Caco-2 (cell line): ENCODE results near the gene SLC11A1. TPM values are rescaled to one million over a fixed set of nuclear protein-coding genes. Genes with fewer than 3 reads are reported as not detected.

Source experiments
- BruUV-seq: library from RNA; stranded (reverse); fragments of 400-500 nt; replicated peaks from 2 replicates; lab custom pipeline; 2021; lab: Mats Ljungman, UMichigan
- CTCF ChIA-PET: fragments of 300-600 bp; sonication (Branson Sonifier 250); formaldehyde crosslinking; loops from one replicate; lab custom pipeline; 2022; ENCODE audit warnings: antibody characterized with exemption; lab: Charles Lee
- POLR2A ChIA-PET: fragments of 300-600 bp; sonication (Branson Sonifier 250); formaldehyde crosslinking; loops from one replicate; lab custom pipeline; 2022; ENCODE audit warnings: antibody characterized with exemption; lab: Charles Lee
- DNase-seq, 2 experiments: peaks; one replicate each; pipeline versions ENCODE4 v3.0.0 to v3.0.0-alpha.2; 2020 to 2022
- H3K27me3 ChIP-seq: replicated peaks from 2 replicates; pipeline ENCODE4 v1.6.0; 2011; ENCODE audit warnings: low read length; ENCODE audit not compliant: control insufficient read depth, insufficient read depth
- H3K36me3 ChIP-seq: 2 replicates; pipeline ENCODE4 v1.5.1; 2011; ENCODE audit warnings: low read length; ENCODE audit not compliant: control insufficient read depth, insufficient read depth
- H3K4me1 ChIP-seq: fragments of 250-450 bp; sonication (Bioruptor Pico); 2 replicates; pipeline ENCODE4 v1.5.1; 2020; ENCODE audit warnings: mild to moderate bottlenecking
- H3K4me3 ChIP-seq: 2 replicates; pipeline ENCODE4 v1.5.1; 2011; ENCODE audit warnings: low read depth, mild to moderate bottlenecking, control low read depth, low read length
- H3K9me3 ChIP-seq: fragments of 250-450 bp; sonication (Bioruptor Pico); 2 replicates; pipeline ENCODE4 v1.5.1; 2020; ENCODE audit warnings: mild to moderate bottlenecking, moderate library complexity
- H3K27ac Mint-ChIP-seq: one replicate; pipeline ENCODE4 v1.8.0; 2022; ENCODE audit warnings: mixed read lengths; ENCODE audit not compliant: unreplicated experiment
- H3K27me3 Mint-ChIP-seq: one replicate; pipeline ENCODE4 v1.8.0; 2022; ENCODE audit warnings: mixed read lengths; ENCODE audit not compliant: insufficient read depth, unreplicated experiment
- H3K36me3 Mint-ChIP-seq: one replicate; pipeline ENCODE4 v1.8.0; 2022; ENCODE audit warnings: mild to moderate bottlenecking, mixed read lengths; ENCODE audit not compliant: insufficient read depth, unreplicated experiment
- H3K4me1 Mint-ChIP-seq: one replicate; pipeline ENCODE4 v1.8.0; 2022; ENCODE audit warnings: low read depth, mixed read lengths; ENCODE audit not compliant: unreplicated experiment
- H3K4me3 Mint-ChIP-seq: one replicate; pipeline ENCODE4 v1.8.0; 2022; ENCODE audit warnings: mild to moderate bottlenecking, moderate library complexity, mixed read lengths; ENCODE audit not compliant: unreplicated experiment
- H3K9me3 Mint-ChIP-seq: one replicate; pipeline ENCODE4 v1.8.0; 2022; ENCODE audit warnings: mixed read lengths; ENCODE audit not compliant: unreplicated experiment
- intact Hi-C: fragments of 100-400 bp; cut with micrococcal nuclease; formaldehyde crosslinking; loops from one replicate; pipeline ENCODE4 v1.10.0; 2022; ENCODE audit not compliant: unreplicated experiment
- total RNA-seq: library from RNA; stranded (reverse); gene quantifications from 2 replicates; pipeline ENCODE4 v1.2.3, GENCODE V29; 2022
- TF ChIP-seq, protein P1 (sequence below), 2 experiments: fragments of 200-600 bp in 1 of 2; IDR thresholded peaks; 1 replicate in 1 of 2; 2 replicates in 1 of 2; pipeline versions ENCODE4 v1.5.1 to v1.8.0; 2011 to 2022; ENCODE audit warnings: antibody characterized with exemption in 1 of 2, control low read depth in 1 of 2, inconsistent platforms in 1 of 2, low read depth in 1 of 2, low read length in 1 of 2, mild to moderate bottlenecking in 1 of 2, moderate library complexity in 1 of 2; ENCODE audit not compliant: insufficient read depth in 1 of 2, severe bottlenecking in 1 of 2, unreplicated experiment in 1 of 2

SLC11A1 gene
- total RNA-seq, 1 experiment from 2014 or later = 0.32 TPM

DNA sequence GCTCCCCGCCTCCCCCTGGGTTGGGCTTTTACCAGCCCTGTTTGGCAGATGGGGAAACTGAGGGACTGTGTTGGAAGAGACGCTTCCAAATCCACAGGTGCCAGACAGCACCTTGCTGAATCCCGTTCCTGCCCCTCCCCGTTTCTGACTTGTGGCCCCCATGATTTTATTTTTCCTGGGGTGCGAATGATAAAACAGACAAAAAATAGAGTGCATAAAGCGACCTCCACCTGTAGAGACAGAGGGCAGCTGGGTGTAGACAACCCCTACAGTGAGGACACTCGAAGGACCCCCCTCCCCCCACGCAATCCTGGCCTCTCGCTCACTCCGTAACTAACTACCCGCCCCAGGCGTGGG lies 15.4 kb downstream of the SLC11A1 start:
- intact Hi-C loops = loop anchor here (2.0 kb wide), 2 partner anchors 41 to 211 kb away; partner anchors contain the start of gene CATIP
- Mint-ChIP-seq H3K9me3 (no peaks in the 10 kb centered on the region), H3K36me3 (peaks cover 49% of the 10 kb centered on the region), H3K27ac (peak overlapping the region; percentile 98), H3K4me3 (peak overlapping the region; percentile 98), H3K27me3 (no peaks in the 10 kb centered on the region), H3K4me1 (peaks cover 22% of the 10 kb centered on the region)
- POLR2A ChIA-PET = interaction anchor here (0.6 to 3.4 kb wide), 4 partner anchors 21 to 111 kb away, joined by 3 to 37 read pairs (median 6); partner anchors contain the start of gene VIL1
- BruUV-seq = TSS peak; percentile 85
- TF ChIP-seq, protein P1, sequence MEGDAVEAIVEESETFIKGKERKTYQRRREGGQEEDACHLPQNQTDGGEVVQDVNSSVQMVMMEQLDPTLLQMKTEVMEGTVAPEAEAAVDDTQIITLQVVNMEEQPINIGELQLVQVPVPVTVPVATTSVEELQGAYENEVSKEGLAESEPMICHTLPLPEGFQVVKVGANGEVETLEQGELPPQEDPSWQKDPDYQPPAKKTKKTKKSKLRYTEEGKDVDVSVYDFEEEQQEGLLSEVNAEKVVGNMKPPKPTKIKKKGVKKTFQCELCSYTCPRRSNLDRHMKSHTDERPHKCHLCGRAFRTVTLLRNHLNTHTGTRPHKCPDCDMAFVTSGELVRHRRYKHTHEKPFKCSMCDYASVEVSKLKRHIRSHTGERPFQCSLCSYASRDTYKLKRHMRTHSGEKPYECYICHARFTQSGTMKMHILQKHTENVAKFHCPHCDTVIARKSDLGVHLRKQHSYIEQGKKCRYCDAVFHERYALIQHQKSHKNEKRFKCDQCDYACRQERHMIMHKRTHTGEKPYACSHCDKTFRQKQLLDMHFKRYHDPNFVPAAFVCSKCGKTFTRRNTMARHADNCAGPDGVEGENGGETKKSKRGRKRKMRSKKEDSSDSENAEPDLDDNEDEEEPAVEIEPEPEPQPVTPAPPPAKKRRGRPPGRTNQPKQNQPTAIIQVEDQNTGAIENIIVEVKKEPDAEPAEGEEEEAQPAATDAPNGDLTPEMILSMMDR (IDR thresholded peaks at IDR 0.05; ENCODE audit: insufficient read depth in 1 of 2, low read depth in 1 of 2, low read length in 1 of 2, severe bottlenecking in 1 of 2, unreplicated experiment in 1 of 2) = no peak
- Histone ChIP-seq H3K27me3 (no peaks in the 10 kb centered on the region), H3K4me3 (peak overlapping the region; percentile 77), H3K4me1 (peaks cover 15% of the 10 kb centered on the region), H3K36me3 (no peaks in the 10 kb centered on the region), H3K9me3 (no peaks in the 10 kb centered on the region)
- CTCF ChIA-PET = interaction anchor here (0.7 to 2.4 kb wide), 6 partner anchors 9 to 127 kb away, joined by 3 to 28 read pairs (median 4); partner anchors contain the start of genes AAMP, PNKD and VIL1
- DNase-seq = no peak

DNA sequence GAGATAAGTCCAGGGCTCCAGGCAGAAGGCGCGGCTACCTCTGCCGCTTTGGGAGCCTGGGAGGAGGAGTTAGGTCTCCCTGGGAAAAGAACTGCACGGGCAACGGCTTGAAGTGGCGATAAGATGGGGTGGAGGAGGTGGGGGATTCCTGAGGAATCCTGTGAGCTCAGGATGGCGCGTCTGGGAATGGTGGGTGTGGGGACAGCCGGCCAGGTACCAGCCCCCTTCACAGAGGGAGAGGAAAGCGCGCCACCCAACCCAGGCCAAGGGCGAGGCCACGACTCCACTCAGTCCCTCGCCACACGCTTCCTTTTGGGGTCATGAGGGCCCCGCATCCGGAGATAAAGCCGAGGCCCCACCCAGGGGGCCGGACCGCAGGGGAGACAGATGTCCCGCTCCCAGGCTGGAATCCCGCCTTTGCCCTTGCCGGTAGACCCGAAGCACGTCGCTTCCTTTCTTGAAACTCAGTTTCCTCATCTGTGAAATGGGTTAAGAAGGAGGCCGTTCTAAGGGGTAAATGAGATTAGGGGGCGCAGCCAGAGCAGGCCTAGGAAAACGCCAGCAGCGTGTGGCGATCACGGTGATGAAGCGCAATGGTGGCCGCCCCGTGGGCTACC lies 15.9 kb downstream of the SLC11A1 start:
- Histone ChIP-seq H3K36me3 (no peaks in the 10 kb centered on the region), H3K9me3 (no peaks in the 10 kb centered on the region), H3K4me3 (peak overlapping the region; percentile 77), H3K4me1 (peaks cover 15% of the 10 kb centered on the region), H3K27me3 (no peaks in the 10 kb centered on the region)
- Mint-ChIP-seq H3K4me3 (peak overlapping the region; percentile 98), H3K9me3 (no peaks in the 10 kb centered on the region), H3K4me1 (peaks cover 22% of the 10 kb centered on the region), H3K27me3 (no peaks in the 10 kb centered on the region), H3K27ac (peak overlapping the region; percentile 98), H3K36me3 (peaks cover 54% of the 10 kb centered on the region)
- TF ChIP-seq, protein P1 (IDR thresholded peaks at IDR 0.05; ENCODE audit: insufficient read depth in 1 of 2, low read depth in 1 of 2, low read length in 1 of 2, severe bottlenecking in 1 of 2, unreplicated experiment in 1 of 2) = no peak
- BruUV-seq = TSS peak; percentile 14
- POLR2A ChIA-PET = interaction anchor here (0.6 to 3.4 kb wide), 4 partner anchors 21 to 111 kb away, joined by 3 to 37 read pairs (median 6); partner anchors contain the start of gene VIL1
- peak; percentile 90 to 97 for DNase-seq
- intact Hi-C loops = loop anchor here (2.0 kb wide), 2 partner anchors 41 to 211 kb away; partner anchors contain the start of gene CATIP
- CTCF ChIA-PET = interaction anchor here (0.7 to 2.4 kb wide), 6 partner anchors 8 to 128 kb away, joined by 3 to 28 read pairs (median 4); partner anchors contain the start of genes AAMP, PNKD and VIL1
